H1 (cell line): Measurements from ENCODE around the gene ACAD9. TPM values are rescaled to one million over a fixed set of nuclear protein-coding genes. Genes with fewer than 3 reads are reported as not detected.

Experiments
- CTCF ChIA-PET: fragments of 300-600 bp; sonication (Branson Sonifier 250); formaldehyde crosslinking; loops from one replicate; lab custom pipeline; 2021; ENCODE audit not compliant: partially characterized antibody; lab: Charles Lee
- POLR2A ChIA-PET: fragments of 300-600 bp; sonication (Branson Sonifier 250); formaldehyde crosslinking; loops from one replicate; lab custom pipeline; 2021; ENCODE audit warnings: inconsistent platforms; ENCODE audit not compliant: partially characterized antibody; lab: Charles Lee
- DNase-seq, 2 experiments: peaks; one replicate each; pipeline versions ENCODE4 v3.0.0 to v3.0.0-alpha.2; 2010 to 2022; ENCODE audit warnings: low spot score in 2 of 2, low read depth in 1 of 2, mixed read lengths in 1 of 2
- FAIRE-seq: peaks from 2 replicates; lab custom pipeline; 2011; peaks lifted over from hg19 to GRCh38; lab: Jason Lieb, UNC
- H2AFZ ChIP-seq: 2 replicates; pipeline ENCODE4 v1.8.1; 2012; ENCODE audit warnings: low read length, inconsistent platforms
- H2AK5ac ChIP-seq: 2 replicates; pipeline ENCODE4 v1.6.1; 2013; ENCODE audit warnings: low read depth, low read length
- H2BK120ac ChIP-seq: replicated peaks from 2 replicates; pipeline ENCODE3; 2013; ENCODE audit warnings: low read depth, low read length, inconsistent platforms
- H2BK12ac ChIP-seq: 2 replicates; pipeline ENCODE4 v1.6.1; 2013; ENCODE audit warnings: low read depth, low read length
- H2BK15ac ChIP-seq: 2 replicates; pipeline ENCODE4 v1.6.1; 2013; ENCODE audit warnings: low read length
- H2BK20ac ChIP-seq: 2 replicates; pipeline ENCODE4 v1.6.1; 2013; ENCODE audit warnings: low read length
- H2BK5ac ChIP-seq: 2 replicates; pipeline ENCODE4 v1.6.1; 2013; ENCODE audit warnings: low read depth, low read length
- H3K14ac ChIP-seq: 2 replicates; pipeline ENCODE4 v1.6.1; 2013; ENCODE audit warnings: inconsistent platforms; ENCODE audit not compliant: insufficient read length
- H3K18ac ChIP-seq: 2 replicates; pipeline ENCODE4 v1.6.1; 2013; ENCODE audit warnings: low read length; ENCODE audit errors: extremely low read depth
- H3K23ac ChIP-seq: 2 replicates; pipeline ENCODE4 v1.6.1; 2013; ENCODE audit warnings: inconsistent platforms; ENCODE audit not compliant: insufficient read length
- H3K23me2 ChIP-seq: 2 replicates; pipeline ENCODE4 v1.6.1; 2013; ENCODE audit warnings: low read depth, low read length
- H3K27ac ChIP-seq: 2 replicates; pipeline ENCODE4 v1.6.1; 2011; ENCODE audit warnings: low read depth, low read length, inconsistent platforms
- H3K27me3 ChIP-seq, 4 experiments: replicated peaks in 1 of 4; 1 replicate in 1 of 4; 2 replicates in 3 of 4; pipeline versions ENCODE4 v1.6.1 to v1.8.1; 2011 to 2013; ENCODE audit warnings: low read length in 3 of 4, mild to moderate bottlenecking in 3 of 4, inconsistent platforms in 2 of 4, mixed read lengths in 2 of 4, moderate library complexity in 1 of 4; ENCODE audit not compliant: control insufficient read depth in 3 of 4, insufficient read depth in 3 of 4; ENCODE audit errors: extremely low read depth in 1 of 4
- H3K36me3 ChIP-seq, 4 experiments: 2 replicates each; pipeline versions ENCODE4 v1.6.1 to v1.8.1; 2011 to 2013; ENCODE audit warnings: mild to moderate bottlenecking in 4 of 4, low read length in 3 of 4, moderate library complexity in 2 of 4, control low read depth in 1 of 4, inconsistent platforms in 1 of 4; ENCODE audit not compliant: insufficient read depth in 4 of 4, control insufficient read depth in 2 of 4
- H3K4ac ChIP-seq: replicated peaks from 2 replicates; pipeline ENCODE3; 2013; ENCODE audit warnings: low read length, low read depth, mixed read lengths, inconsistent platforms; ENCODE audit not compliant: insufficient read length
- H3K4me1 ChIP-seq, 4 experiments: replicated peaks in 1 of 4; 1 replicate in 1 of 4; 2 replicates in 3 of 4; pipeline versions ENCODE4 v1.6.1 to v1.8.1; 2011 to 2013; ENCODE audit warnings: low read length in 3 of 4, inconsistent platforms in 2 of 4, mixed read lengths in 1 of 4; ENCODE audit not compliant: insufficient read depth in 4 of 4, control insufficient read depth in 3 of 4
- H3K4me2 ChIP-seq, 2 experiments: 2 replicates each; pipeline versions ENCODE4 v1.6.1 to v1.8.1; 2011 to 2013; ENCODE audit warnings: low read depth in 2 of 2, low read length in 2 of 2, control low read depth in 1 of 2, inconsistent platforms in 1 of 2, mild to moderate bottlenecking in 1 of 2; ENCODE audit not compliant: insufficient read depth in 1 of 2
- H3K4me3 ChIP-seq, 4 experiments: fragments of 200-600, 300-600 bp in 1 of 4; sonication (generic), shearing (Covaris generic), sonication (Bioruptor Twin) in 1 of 4; 2 replicates each; pipeline versions ENCODE4 v1.5.1 to v1.8.1; 2011 to 2016; ENCODE audit warnings: low read length in 4 of 4, low read depth in 3 of 4, control low read depth in 2 of 4, inconsistent platforms in 2 of 4, mild to moderate bottlenecking in 2 of 4, mixed read lengths in 1 of 4, moderate library complexity in 1 of 4; ENCODE audit not compliant: insufficient read depth in 2 of 4; ENCODE audit errors: extremely low read depth in 1 of 4
- H3K56ac ChIP-seq: replicated peaks from 2 replicates; pipeline ENCODE3; 2013; ENCODE audit warnings: low read depth, mild to moderate bottlenecking, mixed read lengths, low read length, inconsistent platforms; ENCODE audit not compliant: insufficient read length
- H3K79me1 ChIP-seq: 2 replicates; pipeline ENCODE4 v1.6.1; 2013; ENCODE audit warnings: low read depth, low read length, control low read depth
- H3K79me2 ChIP-seq, 2 experiments: 2 replicates each; pipeline versions ENCODE4 v1.6.1 to v1.8.1; 2012 to 2013; ENCODE audit warnings: low read length in 2 of 2, mild to moderate bottlenecking in 2 of 2, inconsistent platforms in 1 of 2; ENCODE audit not compliant: insufficient read depth in 2 of 2, control insufficient read depth in 1 of 2
- H3K9ac ChIP-seq, 4 experiments: replicated peaks in 1 of 4; 1 replicate in 1 of 4; 2 replicates in 3 of 4; pipeline versions ENCODE4 v1.6.1 to v1.8.1; 2011 to 2013; ENCODE audit warnings: low read depth in 3 of 4, low read length in 3 of 4, control low read depth in 2 of 4, mild to moderate bottlenecking in 2 of 4, moderate library complexity in 2 of 4, inconsistent platforms in 1 of 4; ENCODE audit errors: extremely low read depth in 1 of 4
- H3K9me3 ChIP-seq, 2 experiments: 2 replicates each; pipeline versions ENCODE4 v1.6.1 to v1.8.1; 2012 to 2013; ENCODE audit warnings: mild to moderate bottlenecking in 2 of 2, moderate library complexity in 2 of 2, control low read depth in 1 of 2, inconsistent platforms in 1 of 2, low read depth in 1 of 2, low read length in 1 of 2, mixed read lengths in 1 of 2; ENCODE audit not compliant: insufficient read depth in 2 of 2
- H4K20me1 ChIP-seq, 2 experiments: replicated peaks in 1 of 2; 2 replicates each; pipeline versions ENCODE3 to v1.8.1; 2011 to 2013; ENCODE audit warnings: inconsistent platforms in 2 of 2, low read length in 2 of 2, mild to moderate bottlenecking in 1 of 2; ENCODE audit not compliant: insufficient read depth in 2 of 2, control insufficient read depth in 1 of 2
- H4K5ac ChIP-seq: 2 replicates; pipeline ENCODE4 v1.6.1; 2013; ENCODE audit warnings: low read length, low read depth, mixed read lengths, inconsistent platforms; ENCODE audit not compliant: insufficient read length
- H4K8ac ChIP-seq: 2 replicates; pipeline ENCODE4 v1.8.0; 2013; ENCODE audit warnings: mild to moderate bottlenecking, moderate library complexity, low read length, inconsistent platforms; ENCODE audit not compliant: insufficient read depth; ENCODE audit errors: extremely low read depth
- H4K91ac ChIP-seq: replicated peaks from 2 replicates; pipeline ENCODE3; 2013; ENCODE audit warnings: low read length, mixed read lengths, inconsistent platforms; ENCODE audit not compliant: insufficient read length
- BACH1 ChIP-seq: IDR thresholded peaks from 2 replicates; pipeline ENCODE4 v1.6.1; 2012; ENCODE audit warnings: low read length, improper control_type of control experiment
- CBX5 ChIP-seq: fragments of 300-800, 300-1000 bp; sonication (generic); IDR thresholded peaks from 2 replicates; pipeline ENCODE4 v1.7.1; 2016; ENCODE audit warnings: antibody characterized with exemption, low read length, low read depth
- CBX8 ChIP-seq: fragments of 300-800, 300-1000 bp; sonication (generic); IDR thresholded peaks from 2 replicates; pipeline ENCODE4 v1.7.1; 2016; ENCODE audit warnings: low read depth, low read length, borderline replicate concordance
- HDAC2 ChIP-seq, 2 experiments: fragments of 300-600 bp in 1 of 2; sonication (generic) in 1 of 2; IDR thresholded peaks; 2 replicates each; pipeline ENCODE4 v1.6.1; 2011 to 2012; ENCODE audit warnings: low read depth in 2 of 2, low read length in 2 of 2, mild to moderate bottlenecking in 2 of 2, moderate library complexity in 2 of 2, borderline replicate concordance in 1 of 2, inconsistent platforms in 1 of 2
- POLR2AphosphoS5 ChIP-seq: IDR thresholded peaks from 2 replicates; pipeline ENCODE4 v1.6.1; 2011; ENCODE audit warnings: low read depth, low read length
- TBP ChIP-seq: IDR thresholded peaks from 2 replicates; pipeline ENCODE4 v1.6.1; 2011; ENCODE audit warnings: low read depth, low read length, improper control_type of control experiment
- WGBS, 2 experiments: shearing (Covaris generic) in 1 of 2; methylation state at CpG; one replicate each; pipeline versions ENCODE4 v1.1.6 to v1.1.7; 2013 to 2015; ENCODE audit warnings: low lambda C conversion rate in 2 of 2, mixed read lengths in 2 of 2, inconsistent platforms in 1 of 2, low coverage in 1 of 2, missing lambda C conversion rate in 1 of 2; ENCODE audit not compliant: insufficient replicate concordance in 2 of 2, insufficient coverage in 1 of 2, insufficient read length in 1 of 2; ENCODE audit errors: extremely low coverage in 1 of 2, missing lambda C conversion rate in 1 of 2; 5-methylcytosine and 5-hydroxymethylcytosine counted together
- polyA plus RNA-seq, 7 experiments: library from polyadenylated mRNA; depleted of rRNA in 3 of 7; stranded (reverse) in 5 of 7; unstranded in 2 of 7; fragments of >200 nt in 5 of 7; fragments of 200-250 nt in 2 of 7; gene quantifications; 1 replicate in 5 of 7; 2 replicates in 1 of 7; 4 replicates in 1 of 7; pipeline versions ENCODE4 v1.2.1 to v1.2.3, GENCODE V29; 2011 to 2013; ENCODE audit warnings: missing spikeins in 2 of 7, mixed read lengths in 2 of 7
- total RNA-seq: library from RNA; stranded (reverse); fragmentation: NEBNext Ultra II Directional; extraction: Animal tissue kit (Norgen Biotek cat#: 25700); gene quantifications from 2 replicates; pipeline ENCODE4 v1.2.1, GENCODE V29; 2021
- TF ChIP-seq, protein P1 (sequence below), 3 experiments: IDR thresholded peaks; 1 replicate in 2 of 3; 2 replicates in 1 of 3; pipeline versions ENCODE4 v1.5.1 to v1.6.1; 2011; ENCODE audit warnings: low read length in 3 of 3, mild to moderate bottlenecking in 3 of 3, inconsistent platforms in 2 of 3, low read depth in 1 of 3, moderate library complexity in 1 of 3; ENCODE audit not compliant: insufficient read depth in 1 of 3; ENCODE audit errors: control extremely low read depth in 1 of 3

ACAD9 gene
- total and polyA plus RNA-seq, 2 of the 8 experiments (the other 6 are each of a cell fraction or from before 2014, with no cell fraction given): 27.5 to 28.9 TPM

DNA sequence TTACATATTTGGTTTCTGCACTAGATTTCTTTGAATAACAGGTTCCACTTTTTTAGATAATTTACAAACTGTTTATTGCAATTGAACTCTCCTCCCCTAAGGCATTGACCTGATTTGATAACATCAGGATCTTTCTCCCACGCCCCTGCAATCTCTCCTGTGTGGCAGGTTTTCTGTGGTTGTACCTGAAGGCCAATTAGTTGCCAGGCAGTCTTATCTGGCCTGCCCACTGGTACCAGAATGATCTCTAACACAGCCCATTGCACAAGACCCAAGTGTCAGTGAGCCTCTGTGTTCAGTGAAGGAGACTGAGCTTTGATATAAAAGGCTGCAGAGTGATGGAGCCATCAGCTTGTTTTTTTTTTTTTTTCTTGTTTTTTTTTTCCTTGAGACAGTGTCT is 3.3 kb downstream of the ACAD9 start:
- Histone ChIP-seq H3K79me2 (peaks cover 8 to 50% of the 10 kb centered on the region in 2 experiments; a peak in 3 of 4 replicates), H3K4me1 (peaks cover 0 to 5% (median 1%) of the 10 kb centered on the region in 4 experiments; a peak in 4 of 7 replicates), H2AFZ (no peak overlapping the region), H2BK120ac (no peak overlapping the region), H3K79me1 (peaks cover 16% of the 10 kb centered on the region), H3K4ac (no peak overlapping the region), H3K23me2 (peaks cover 13% of the 10 kb centered on the region), H3K9ac (no peak overlapping the region), H2BK5ac (no peak overlapping the region; the same call in 1 of the 2 replicates), H3K56ac (no peak overlapping the region), H4K8ac (no peak overlapping the region), H2AK5ac (no peak overlapping the region), H3K14ac (no peak overlapping the region), H3K4me2 (no peak overlapping the region), H4K20me1 (peaks cover 3 to 4% of the 10 kb centered on the region in 2 experiments), H3K23ac (no peak overlapping the region), H2BK12ac (no peak overlapping the region), H2BK15ac (no peak overlapping the region), H4K5ac (no peak overlapping the region), H3K9me3 (no peaks in the 10 kb centered on the region), H3K4me3 (no peak overlapping the region), H2BK20ac (no peak overlapping the region), H3K18ac (no peak overlapping the region), H4K91ac (no peak overlapping the region), H3K36me3 (peaks cover 0 to 28% (median 4%) of the 10 kb centered on the region in 4 experiments; a peak in 6 of 8 replicates), H3K27me3 (no peaks in the 10 kb centered on the region), H3K27ac (no peak overlapping the region)
- TF ChIP-seq TBP (no peak), CBX8 (no peak), HDAC2 (IDR thresholded peaks at IDR 0.05; ENCODE audit: borderline replicate concordance in 1 of 2, low read depth in 2 of 2, low read length in 2 of 2) (no peak), POLR2AphosphoS5 (no peak), CBX5 (no peak), BACH1 (no peak)
- TF ChIP-seq, protein P1, sequence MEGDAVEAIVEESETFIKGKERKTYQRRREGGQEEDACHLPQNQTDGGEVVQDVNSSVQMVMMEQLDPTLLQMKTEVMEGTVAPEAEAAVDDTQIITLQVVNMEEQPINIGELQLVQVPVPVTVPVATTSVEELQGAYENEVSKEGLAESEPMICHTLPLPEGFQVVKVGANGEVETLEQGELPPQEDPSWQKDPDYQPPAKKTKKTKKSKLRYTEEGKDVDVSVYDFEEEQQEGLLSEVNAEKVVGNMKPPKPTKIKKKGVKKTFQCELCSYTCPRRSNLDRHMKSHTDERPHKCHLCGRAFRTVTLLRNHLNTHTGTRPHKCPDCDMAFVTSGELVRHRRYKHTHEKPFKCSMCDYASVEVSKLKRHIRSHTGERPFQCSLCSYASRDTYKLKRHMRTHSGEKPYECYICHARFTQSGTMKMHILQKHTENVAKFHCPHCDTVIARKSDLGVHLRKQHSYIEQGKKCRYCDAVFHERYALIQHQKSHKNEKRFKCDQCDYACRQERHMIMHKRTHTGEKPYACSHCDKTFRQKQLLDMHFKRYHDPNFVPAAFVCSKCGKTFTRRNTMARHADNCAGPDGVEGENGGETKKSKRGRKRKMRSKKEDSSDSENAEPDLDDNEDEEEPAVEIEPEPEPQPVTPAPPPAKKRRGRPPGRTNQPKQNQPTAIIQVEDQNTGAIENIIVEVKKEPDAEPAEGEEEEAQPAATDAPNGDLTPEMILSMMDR (IDR thresholded peaks at IDR 0.05; ENCODE audit: control extremely low read depth in 1 of 3, insufficient read depth in 1 of 3, low read depth in 1 of 3, low read length in 3 of 3): no peak
- DNase-seq (no peak), FAIRE-seq (no peak)
- CTCF ChIA-PET: interaction anchor here (0.6 kb wide), 1 partner anchor 457 kb away, joined by 3 read pairs; no protein-coding TSS in a partner anchor
- POLR2A ChIA-PET: interaction anchor here (0.5 kb wide), 1 partner anchor 129 kb away, joined by 5 read pairs; no protein-coding TSS in a partner anchor
- WGBS, 2 experiments: 94% methylated on average over 1 of the region's 1 CpG; no CpG with 5 or more reads in 1 of the 2 experiments
